SK-N-SH (cell line): ENCODE measurements around the gene KIF16B.

ENCODE experiments used
- MAX ChIP-seq: IDR thresholded peaks from 2 replicates; pipeline ENCODE4 v1.4.0; 2012; ENCODE audit warnings: low read depth
- POLR2AphosphoS5 ChIP-seq: IDR thresholded peaks from 2 replicates; pipeline ENCODE4 v1.6.1; 2012; ENCODE audit warnings: low read depth, low read length
- RAD21 ChIP-seq: IDR thresholded peaks from 2 replicates; pipeline ENCODE4 v1.6.1; 2012; ENCODE audit warnings: mild to moderate bottlenecking, low read length
- SMC3 ChIP-seq: IDR thresholded peaks from 2 replicates; pipeline ENCODE4 v1.6.1; 2012; ENCODE audit warnings: low read depth, low read length, improper control_type of control experiment
- USF2 ChIP-seq: fragments of 150-350 bp; IDR thresholded peaks from 2 replicates; pipeline ENCODE4 v1.6.1; 2017; ENCODE audit warnings: antibody characterized with exemption, low read length, low read depth, borderline replicate concordance

GRCh38 chr20:16590041-16590633 is 16.9 kb upstream of the KIF16B start:
- TF ChIP-seq MAX (no peak), POLR2AphosphoS5 (no peak), SMC3 (no peak), RAD21 (no peak), USF2 (no peak)
